A673 (cell line): Measurements from ENCODE around the gene CD1B.

ENCODE experiments used
- CTCF ChIP-seq: fragments of 300-800, 200-600 bp; sonication (generic); conservative IDR thresholded peaks from 2 replicates; pipeline ENCODE4 v1.5.1; 2017; ENCODE audit warnings: low read depth, mild to moderate bottlenecking, antibody characterized with exemption, low read length, moderate library complexity, mixed read lengths
- EZH2 ChIP-seq: fragments of 200-600 bp; sonication (generic); IDR thresholded peaks from 2 replicates; pipeline ENCODE4 v1.6.1; 2017; ENCODE audit warnings: borderline replicate concordance, low read depth, mild to moderate bottlenecking, mixed read lengths, antibody characterized with exemption, low read length; ENCODE audit not compliant: poor library complexity, severe bottlenecking

- TF ChIP-seq CTCF, result no peak
- no peak for TF ChIP-seq EZH2
Observed at GRCh38 chr1:158330391-158331105, 783 bp downstream of the CD1B start.
